B cell (primary cell): ENCODE data around the gene GIGYF2.

ENCODE experiments used
- EZH2 ChIP-seq: IDR thresholded peaks from 2 replicates; pipeline ENCODE4 v1.6.1; 2012; ENCODE audit warnings: borderline replicate concordance, low read depth, mild to moderate bottlenecking, moderate library complexity, low read length; ENCODE audit not compliant: insufficient read depth, poor library complexity, severe bottlenecking
- TF ChIP-seq, protein P1 (sequence below): fragments of 200-600 bp; IDR thresholded peaks from one replicate; pipeline ENCODE4 v1.8.0; 2022; ENCODE audit warnings: antibody characterized with exemption, mild to moderate bottlenecking

DNA sequence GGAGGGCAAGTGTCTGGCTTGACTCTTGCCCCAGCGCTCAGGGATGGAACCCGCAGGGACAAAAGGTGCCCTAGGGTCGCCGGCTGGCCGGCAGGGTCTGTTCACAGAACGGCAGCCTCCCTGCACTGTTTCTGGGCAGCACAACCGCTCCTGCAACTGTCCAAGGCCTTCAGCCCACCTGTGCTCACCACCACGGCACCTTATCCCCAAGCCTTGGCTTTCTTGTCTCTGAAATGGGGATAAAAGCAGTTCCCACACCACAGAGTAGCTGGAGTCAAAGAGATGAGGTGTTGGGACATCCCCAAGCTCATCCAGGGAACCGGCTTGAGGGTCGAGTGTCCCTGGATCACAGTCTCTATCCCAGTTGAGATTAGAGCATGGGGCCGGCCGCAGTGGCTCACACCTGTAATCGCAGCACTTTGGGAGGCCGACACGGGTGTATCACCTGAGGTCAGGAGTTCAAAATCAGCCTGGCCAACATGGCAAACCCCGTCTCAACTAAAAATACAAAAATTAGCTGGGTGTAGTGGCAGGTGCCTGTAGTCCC, 177.6 kb downstream of the GIGYF2 start:
- TF ChIP-seq, protein P1, sequence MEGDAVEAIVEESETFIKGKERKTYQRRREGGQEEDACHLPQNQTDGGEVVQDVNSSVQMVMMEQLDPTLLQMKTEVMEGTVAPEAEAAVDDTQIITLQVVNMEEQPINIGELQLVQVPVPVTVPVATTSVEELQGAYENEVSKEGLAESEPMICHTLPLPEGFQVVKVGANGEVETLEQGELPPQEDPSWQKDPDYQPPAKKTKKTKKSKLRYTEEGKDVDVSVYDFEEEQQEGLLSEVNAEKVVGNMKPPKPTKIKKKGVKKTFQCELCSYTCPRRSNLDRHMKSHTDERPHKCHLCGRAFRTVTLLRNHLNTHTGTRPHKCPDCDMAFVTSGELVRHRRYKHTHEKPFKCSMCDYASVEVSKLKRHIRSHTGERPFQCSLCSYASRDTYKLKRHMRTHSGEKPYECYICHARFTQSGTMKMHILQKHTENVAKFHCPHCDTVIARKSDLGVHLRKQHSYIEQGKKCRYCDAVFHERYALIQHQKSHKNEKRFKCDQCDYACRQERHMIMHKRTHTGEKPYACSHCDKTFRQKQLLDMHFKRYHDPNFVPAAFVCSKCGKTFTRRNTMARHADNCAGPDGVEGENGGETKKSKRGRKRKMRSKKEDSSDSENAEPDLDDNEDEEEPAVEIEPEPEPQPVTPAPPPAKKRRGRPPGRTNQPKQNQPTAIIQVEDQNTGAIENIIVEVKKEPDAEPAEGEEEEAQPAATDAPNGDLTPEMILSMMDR: no peak
- TF ChIP-seq EZH2: no peak
